ENCODE results near the gene KIAA0513.
A peak's percentile ranks its signal among the peaks of the same experiment; 100 is the strongest.

KIAA0513 gene

DNA sequence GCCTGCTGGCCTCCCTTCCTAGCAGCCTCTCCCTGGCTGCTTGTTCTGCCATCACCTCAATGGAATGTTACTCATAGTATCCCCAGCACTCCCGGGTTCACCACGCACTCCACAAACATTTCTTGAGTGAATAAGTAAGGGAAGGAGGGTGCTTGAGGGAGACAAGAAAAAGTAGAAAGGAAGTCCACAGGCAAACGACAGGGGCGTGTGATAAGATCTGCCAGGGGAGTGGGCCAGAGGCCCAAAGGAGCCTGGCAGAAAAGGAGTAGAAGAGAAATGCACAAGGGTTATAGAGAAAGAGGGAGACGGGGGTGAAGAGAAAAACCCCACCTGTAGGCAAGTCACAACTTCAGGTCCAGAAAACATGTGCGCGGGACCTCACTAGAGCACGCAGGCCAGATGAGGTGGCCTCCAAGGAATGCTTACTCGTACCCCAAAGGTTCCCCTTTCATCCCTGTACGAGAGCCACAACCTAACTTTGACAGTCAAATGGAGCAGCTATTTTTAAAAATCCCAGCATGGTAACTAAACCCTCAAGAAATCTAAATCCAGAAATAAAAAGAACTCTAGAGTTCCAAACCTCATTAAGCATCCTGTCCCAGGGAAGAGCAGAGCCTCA lies 22.9 kb upstream of the KIAA0513 start:
- H3K9me3 ChIP-seq (ENCODE audit: control insufficient read depth in 2 of 2, low read length in 2 of 2), result no peaks in the 10 kb centered on the region
- H3K4me3 ChIP-seq (ENCODE audit: low read length in 2 of 2), result peak overlapping the region in 1 of 2 donors; percentile 64
- H3K4me1 ChIP-seq (ENCODE audit: control insufficient read depth, insufficient read depth, low read length), result peaks cover 52% of the 10 kb centered on the region
- H3K9ac ChIP-seq (ENCODE audit: low read length in 2 of 2), result peak overlapping the region; percentile 7 to 60
- H3K27me3 ChIP-seq (ENCODE audit: control insufficient read depth in 1 of 2, insufficient read depth in 2 of 2, low read length in 2 of 2), result no peaks in the 10 kb centered on the region
- peaks cover 0 to 2% of the 10 kb centered on the region in 2 donors for H3K36me3 ChIP-seq (ENCODE audit: control insufficient read depth in 2 of 2, insufficient read depth in 2 of 2, low read length in 2 of 2)
- H3K27ac ChIP-seq (ENCODE audit: low read length), result peak overlapping the region; percentile 80

DNA sequence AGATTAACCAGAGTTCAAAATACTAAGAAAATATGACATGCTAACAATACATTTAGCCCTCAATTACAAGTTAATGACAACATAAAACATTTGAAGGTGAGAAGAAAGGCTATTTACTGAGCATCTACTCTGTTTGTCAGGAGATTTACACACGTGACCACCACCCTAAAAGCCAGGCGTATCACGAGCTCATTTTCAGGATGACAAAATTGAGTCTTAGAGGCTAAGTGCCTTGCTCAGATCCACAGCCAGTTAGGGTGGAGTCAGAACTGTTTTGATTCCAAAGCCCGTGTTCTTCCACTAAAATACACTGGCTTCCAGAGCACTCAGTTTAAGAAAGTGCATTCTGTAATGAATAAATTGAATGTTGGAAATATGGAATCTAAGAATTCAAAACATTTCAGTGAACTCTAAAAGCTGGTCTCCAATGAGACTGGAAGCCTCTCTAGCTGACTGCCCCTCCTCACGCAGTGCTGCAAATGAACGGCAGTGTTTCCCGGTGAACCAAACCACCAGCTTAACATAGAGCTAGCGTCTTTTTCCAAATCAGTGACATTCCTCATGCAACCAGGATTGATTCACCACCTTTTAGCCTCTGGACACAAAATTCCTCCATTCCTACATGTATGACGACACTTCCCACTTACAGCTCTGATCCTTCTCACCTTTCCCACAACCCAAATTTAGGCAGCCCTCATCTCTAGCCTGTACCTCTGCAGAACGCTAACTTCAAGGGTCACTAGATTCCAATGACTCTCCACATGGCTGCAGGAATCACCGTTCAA lies 22.1 kb upstream of the KIAA0513 start:
- H3K27me3 ChIP-seq (ENCODE audit: control insufficient read depth in 1 of 2, insufficient read depth in 2 of 2, low read length in 2 of 2), result no peaks in the 10 kb centered on the region
- H3K4me1 ChIP-seq (ENCODE audit: control insufficient read depth, insufficient read depth, low read length), result peaks cover 57% of the 10 kb centered on the region
- peak overlapping the region; percentile 41 to 64 for H3K4me3 ChIP-seq (ENCODE audit: low read length in 2 of 2)
- H3K27ac ChIP-seq (ENCODE audit: low read length), result peak overlapping the region; percentile 80
- H3K36me3 ChIP-seq (ENCODE audit: control insufficient read depth in 2 of 2, insufficient read depth in 2 of 2, low read length in 2 of 2), result peaks cover 0 to 2% of the 10 kb centered on the region in 2 donors
- H3K9me3 ChIP-seq (ENCODE audit: control insufficient read depth in 2 of 2, low read length in 2 of 2), result no peaks in the 10 kb centered on the region
- H3K9ac ChIP-seq (ENCODE audit: low read length in 2 of 2), result peak overlapping the region; percentile 7 to 60

DNA sequence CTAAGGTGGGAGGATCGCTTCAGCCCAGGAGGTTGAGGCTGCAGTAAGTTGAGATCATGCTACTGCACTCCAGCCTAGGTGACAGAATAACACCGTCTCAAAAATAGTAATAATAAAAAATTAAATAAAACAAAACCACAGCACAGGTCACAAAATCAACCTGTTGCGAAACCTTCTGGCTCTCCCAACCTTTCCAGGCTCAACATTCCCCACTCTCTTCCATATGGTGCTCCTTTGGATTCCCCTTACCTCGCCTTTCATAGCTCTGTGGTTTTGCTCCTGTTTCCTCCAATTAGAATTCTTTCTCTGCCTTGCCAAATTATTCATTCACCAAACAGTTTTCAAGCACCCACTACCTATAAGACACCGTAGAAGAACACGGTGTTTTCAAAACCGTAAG lies 21.0 kb upstream of the KIAA0513 start:
- peaks cover 0 to 2% of the 10 kb centered on the region in 2 donors for H3K36me3 ChIP-seq (ENCODE audit: control insufficient read depth in 2 of 2, insufficient read depth in 2 of 2, low read length in 2 of 2)
- H3K9me3 ChIP-seq (ENCODE audit: control insufficient read depth in 2 of 2, low read length in 2 of 2), result no peaks in the 10 kb centered on the region
- H3K4me3 ChIP-seq (ENCODE audit: low read length in 2 of 2), result no peak overlapping the region
- no peak overlapping the region for H3K9ac ChIP-seq (ENCODE audit: low read length in 2 of 2)
- no peaks in the 10 kb centered on the region for H3K27me3 ChIP-seq (ENCODE audit: control insufficient read depth in 1 of 2, insufficient read depth in 2 of 2, low read length in 2 of 2)
- H3K27ac ChIP-seq (ENCODE audit: low read length), result no peak overlapping the region
- peaks cover 53% of the 10 kb centered on the region for H3K4me1 ChIP-seq (ENCODE audit: control insufficient read depth, insufficient read depth, low read length)

DNA sequence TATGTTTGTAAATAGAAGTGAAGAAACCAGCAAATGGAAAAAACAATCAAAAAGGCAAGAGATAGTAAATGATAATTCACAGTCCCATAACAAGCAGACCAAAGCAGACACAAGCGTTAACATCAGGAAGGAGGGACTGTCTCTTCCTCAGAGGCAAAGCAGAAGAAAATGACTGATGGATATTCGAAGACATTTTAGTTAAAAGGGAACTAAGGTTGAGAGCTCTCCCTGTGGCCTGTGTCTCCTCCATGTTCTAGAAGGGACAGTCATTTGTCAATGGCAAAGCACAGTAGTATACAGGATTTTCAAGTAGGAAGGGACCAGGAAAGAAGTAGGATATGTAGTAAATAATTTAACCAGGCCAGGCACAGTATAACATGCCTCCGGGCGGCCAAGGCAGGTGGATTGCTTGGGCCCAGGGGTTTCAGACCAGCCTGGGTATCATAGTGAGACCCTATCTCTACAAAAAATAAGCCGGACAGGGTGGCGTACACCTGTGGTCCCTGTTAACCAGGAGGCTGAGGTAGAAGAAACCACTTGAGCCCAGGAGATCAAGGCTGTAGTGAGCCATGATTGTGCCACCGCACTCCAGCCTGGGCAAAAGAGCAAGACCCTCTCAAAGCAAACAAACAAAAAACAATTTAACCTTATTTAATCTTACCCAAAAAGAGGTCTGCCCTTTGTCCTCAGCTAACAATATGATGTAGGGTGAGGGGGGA lies 19.9 kb upstream of the KIAA0513 start:
- H3K27ac ChIP-seq (ENCODE audit: low read length), result no peak overlapping the region
- no peaks in the 10 kb centered on the region for H3K27me3 ChIP-seq (ENCODE audit: control insufficient read depth in 1 of 2, insufficient read depth in 2 of 2, low read length in 2 of 2)
- H3K4me3 ChIP-seq (ENCODE audit: low read length in 2 of 2), result no peak overlapping the region
- peaks cover 0 to 2% of the 10 kb centered on the region in 2 donors for H3K36me3 ChIP-seq (ENCODE audit: control insufficient read depth in 2 of 2, insufficient read depth in 2 of 2, low read length in 2 of 2)
- no peaks in the 10 kb centered on the region for H3K9me3 ChIP-seq (ENCODE audit: control insufficient read depth in 2 of 2, low read length in 2 of 2)
- H3K4me1 ChIP-seq (ENCODE audit: control insufficient read depth, insufficient read depth, low read length), result peaks cover 51% of the 10 kb centered on the region
- no peak overlapping the region for H3K9ac ChIP-seq (ENCODE audit: low read length in 2 of 2)

DNA sequence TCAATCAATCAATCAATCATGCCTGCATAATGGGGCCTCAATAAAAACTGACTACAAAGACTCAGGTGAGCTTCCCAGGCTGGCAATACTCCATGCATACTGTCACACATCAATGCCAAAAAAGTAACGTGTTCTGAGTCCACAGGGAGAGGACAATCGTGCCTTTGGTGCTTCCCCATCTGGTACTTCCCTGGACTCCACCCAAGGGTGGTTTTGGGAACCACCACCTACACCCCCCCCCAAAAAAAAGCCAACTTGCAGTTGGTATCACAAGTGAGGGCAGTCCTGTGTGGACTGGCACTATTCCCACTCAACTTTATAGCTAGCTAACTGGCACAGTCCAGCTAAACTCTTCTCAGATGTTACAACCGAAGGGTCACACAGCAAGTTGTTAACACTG lies 19.3 kb upstream of the KIAA0513 start:
- Histone ChIP-seq H3K27ac (ENCODE audit: low read length) (no peak overlapping the region), H3K36me3 (ENCODE audit: control insufficient read depth in 2 of 2, insufficient read depth in 2 of 2, low read length in 2 of 2) (peaks cover 0 to 2% of the 10 kb centered on the region in 2 donors)

DNA sequence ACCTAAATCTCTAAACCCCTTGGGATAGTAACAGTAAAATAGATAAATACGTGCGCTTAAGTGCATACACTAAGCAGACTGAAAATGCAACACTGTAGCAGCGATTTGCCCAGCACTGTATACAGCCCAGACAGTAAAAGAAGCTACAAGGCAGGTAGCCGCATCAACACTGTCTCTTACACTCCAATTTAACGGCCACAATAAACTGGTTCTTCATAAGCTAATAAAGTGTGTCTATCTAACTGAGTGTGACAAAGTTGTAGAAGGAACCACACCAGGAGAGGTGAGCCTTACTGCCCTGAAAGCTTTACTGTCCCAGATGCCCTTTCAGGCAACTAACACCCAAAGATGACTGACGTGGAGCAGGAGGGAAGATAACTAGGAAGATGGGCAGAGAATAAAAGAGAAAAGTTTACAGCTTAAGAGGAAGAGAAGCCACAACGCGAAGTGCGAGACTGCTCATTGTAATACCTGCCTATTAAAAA lies 17.1 kb upstream of the KIAA0513 start:
- peak overlapping the region; percentile 64 to 97 for H3K4me3 ChIP-seq (ENCODE audit: low read length in 2 of 2)
- H3K9ac ChIP-seq (ENCODE audit: low read length in 2 of 2), result peak overlapping the region; percentile 91 to 94
- no peaks in the 10 kb centered on the region for H3K27me3 ChIP-seq (ENCODE audit: control insufficient read depth in 1 of 2, insufficient read depth in 2 of 2, low read length in 2 of 2)
- H3K9me3 ChIP-seq (ENCODE audit: control insufficient read depth in 2 of 2, low read length in 2 of 2), result no peaks in the 10 kb centered on the region
- peaks cover 26% of the 10 kb centered on the region for H3K4me1 ChIP-seq (ENCODE audit: control insufficient read depth, insufficient read depth, low read length)
- H3K36me3 ChIP-seq (ENCODE audit: control insufficient read depth in 2 of 2, insufficient read depth in 2 of 2, low read length in 2 of 2), result peaks cover 0 to 2% of the 10 kb centered on the region in 2 donors
- peak overlapping the region; percentile 62 for H3K27ac ChIP-seq (ENCODE audit: low read length)

More for the DNA sequence above, 19.3 kb upstream of the KIAA0513 start:
- H3K9ac ChIP-seq (ENCODE audit: low read length in 2 of 2), result no peak overlapping the region
- H3K4me1 ChIP-seq (ENCODE audit: control insufficient read depth, insufficient read depth, low read length), result peaks cover 45% of the 10 kb centered on the region
- no peak overlapping the region for H3K4me3 ChIP-seq (ENCODE audit: low read length in 2 of 2)
- H3K9me3 ChIP-seq (ENCODE audit: control insufficient read depth in 2 of 2, low read length in 2 of 2), result no peaks in the 10 kb centered on the region
- no peaks in the 10 kb centered on the region for H3K27me3 ChIP-seq (ENCODE audit: control insufficient read depth in 1 of 2, insufficient read depth in 2 of 2, low read length in 2 of 2)

DNA sequence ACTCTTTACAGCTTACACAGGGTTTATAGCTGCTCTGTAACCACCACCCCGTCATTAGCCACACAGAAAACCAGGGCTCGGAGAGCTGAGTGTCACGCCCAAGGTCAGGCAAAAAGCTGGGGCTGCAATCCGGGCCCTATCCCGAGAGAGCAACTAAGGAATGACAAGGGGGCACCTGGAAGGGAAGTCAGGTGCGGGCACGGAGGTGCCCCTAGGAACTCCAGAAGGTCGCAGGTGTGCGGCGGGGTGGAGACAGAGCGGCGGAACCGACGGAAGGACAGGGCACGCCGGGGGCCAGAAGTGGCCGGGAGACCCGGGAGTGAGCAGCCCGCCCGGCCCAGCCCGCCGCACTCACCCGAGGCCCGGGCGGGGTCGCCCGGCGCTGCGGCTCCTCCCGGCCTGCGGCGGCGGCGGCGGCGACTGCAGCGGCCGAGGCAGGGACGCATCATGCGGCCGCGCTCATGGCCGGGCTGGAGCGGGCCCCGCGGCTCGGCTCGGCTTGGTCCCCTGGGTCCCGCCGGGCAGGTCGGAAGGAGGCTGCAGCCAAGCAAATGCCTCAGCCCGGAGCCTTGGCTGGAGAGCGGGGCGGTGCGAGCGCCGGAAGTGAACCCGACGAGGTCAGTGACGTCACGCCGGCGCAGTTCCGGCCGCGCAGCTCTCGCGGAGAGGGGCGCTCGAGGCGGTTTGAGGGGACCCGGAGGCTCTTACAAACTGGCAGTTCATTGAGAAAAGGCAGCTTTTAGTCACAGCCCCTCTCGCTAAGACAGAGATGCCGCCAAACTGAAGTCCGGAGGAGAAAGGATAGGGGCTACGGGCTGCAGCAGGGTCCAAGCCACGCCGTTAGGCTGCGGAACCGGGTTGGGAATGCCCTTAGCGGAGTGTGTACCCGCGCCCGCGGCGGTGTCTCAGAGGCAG lies 16.4 kb upstream of the KIAA0513 start, which contains the start of gene ZDHHC7:
TSS of gene ZDHHC7 (minus strand) at position 605 of the 915 bp plus-strand sequence. CDS start 20,917 bp downstream, outside the sequence.
- Histone ChIP-seq H3K36me3 (ENCODE audit: control insufficient read depth in 2 of 2, insufficient read depth in 2 of 2, low read length in 2 of 2) (peaks cover 0 to 2% of the 10 kb centered on the region in 2 donors), H3K9ac (ENCODE audit: low read length in 2 of 2) (peak within 1 kb of the TSS; percentile 95 to 99), H3K27me3 (ENCODE audit: control insufficient read depth in 1 of 2, insufficient read depth in 2 of 2, low read length in 2 of 2) (no peaks in the 10 kb centered on the region), H3K4me3 (ENCODE audit: low read length in 2 of 2) (peak within 1 kb of the TSS; percentile 97), H3K27ac (ENCODE audit: low read length) (peak within 1 kb of the TSS; percentile 98), H3K4me1 (ENCODE audit: control insufficient read depth, insufficient read depth, low read length) (peaks cover 20% of the 10 kb centered on the region), H3K9me3 (ENCODE audit: control insufficient read depth in 2 of 2, low read length in 2 of 2) (no peaks in the 10 kb centered on the region)

DNA sequence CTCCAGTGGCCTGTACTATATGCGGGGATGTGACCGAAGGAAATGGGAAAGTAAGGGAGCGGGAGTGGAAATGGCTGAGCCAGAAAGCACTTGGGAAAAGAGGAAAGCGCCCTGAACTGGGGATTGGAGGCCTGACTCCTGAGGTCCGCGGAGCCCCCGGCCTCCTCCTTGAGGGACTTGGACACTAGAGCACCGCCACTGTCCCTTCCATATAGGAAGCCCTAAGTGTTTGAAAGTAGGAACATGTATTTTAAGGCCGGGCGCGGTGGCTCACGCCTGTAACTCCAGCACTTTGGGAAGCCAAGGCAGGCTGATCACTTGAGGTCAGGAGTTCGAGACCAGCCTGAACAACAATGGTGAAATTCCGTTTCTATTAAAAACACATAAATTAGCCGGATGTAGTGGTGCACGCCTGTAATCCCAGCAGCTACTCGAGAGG lies 15.7 kb upstream of the KIAA0513 start:
- Histone ChIP-seq H3K27ac (ENCODE audit: low read length) (peak overlapping the region; percentile 98), H3K27me3 (ENCODE audit: control insufficient read depth in 1 of 2, insufficient read depth in 2 of 2, low read length in 2 of 2) (no peaks in the 10 kb centered on the region), H3K4me3 (ENCODE audit: low read length in 2 of 2) (peak overlapping the region; percentile 97), H3K36me3 (ENCODE audit: control insufficient read depth in 2 of 2, insufficient read depth in 2 of 2, low read length in 2 of 2) (peaks cover 0 to 2% of the 10 kb centered on the region in 2 donors), H3K9me3 (ENCODE audit: control insufficient read depth in 2 of 2, low read length in 2 of 2) (no peaks in the 10 kb centered on the region), H3K4me1 (ENCODE audit: control insufficient read depth, insufficient read depth, low read length) (peaks cover 20% of the 10 kb centered on the region), H3K9ac (ENCODE audit: low read length in 2 of 2) (peak overlapping the region; percentile 95 to 99)

DNA sequence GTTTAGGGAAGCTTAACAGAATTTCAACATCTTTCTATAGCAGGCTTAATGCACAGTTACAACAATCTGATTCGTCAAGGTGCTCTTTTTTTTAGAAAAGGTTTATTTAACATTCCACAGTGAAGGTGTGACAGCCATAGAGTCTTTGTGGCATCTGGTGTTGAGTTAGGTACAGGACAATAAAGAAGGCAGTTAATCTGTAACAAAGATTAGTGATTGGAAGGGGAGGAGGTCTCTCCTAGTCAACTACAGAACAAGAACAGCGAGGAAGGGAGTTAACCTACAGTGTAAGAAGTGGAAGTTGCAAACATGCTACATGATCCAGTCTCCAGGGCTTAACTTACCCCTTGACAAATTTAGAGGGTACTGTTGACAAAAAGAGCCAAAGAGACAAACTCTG lies 13.3 kb upstream of the KIAA0513 start:
- Histone ChIP-seq H3K4me3 (ENCODE audit: low read length in 2 of 2) (no peak overlapping the region), H3K36me3 (ENCODE audit: control insufficient read depth in 2 of 2, insufficient read depth in 2 of 2, low read length in 2 of 2) (no peaks in the 10 kb centered on the region), H3K27me3 (ENCODE audit: control insufficient read depth in 1 of 2, insufficient read depth in 2 of 2, low read length in 2 of 2) (no peaks in the 10 kb centered on the region), H3K9me3 (ENCODE audit: control insufficient read depth in 2 of 2, low read length in 2 of 2) (no peaks in the 10 kb centered on the region), H3K27ac (ENCODE audit: low read length) (no peak overlapping the region), H3K9ac (ENCODE audit: low read length in 2 of 2) (no peak overlapping the region), H3K4me1 (ENCODE audit: control insufficient read depth, insufficient read depth, low read length) (peaks cover 17% of the 10 kb centered on the region)
